Subcutaneous abdominal adipose tissue (tissue), 5 donors: ENCODE measurements around the gene TMEM139.
"Not testable (repeated sequence)": the region's sequence is repeated elsewhere in the genome, so short reads cannot be mapped to it uniquely, and the experiment has no call there.

ENCODE experiments used
- H3K27ac ChIP-seq: one replicate; pipeline ENCODE4 v1.7.0; 2013; ENCODE audit warnings: low read depth, mild to moderate bottlenecking, inconsistent platforms, low read length, moderate library complexity
- H3K27me3 ChIP-seq, 5 donors: one replicate each; pipeline ENCODE4 v1.7.0; 2013; ENCODE audit warnings: low read length in 5 of 5, inconsistent platforms in 1 of 5; ENCODE audit not compliant: control insufficient read depth in 5 of 5, insufficient read depth in 4 of 5
- H3K36me3 ChIP-seq, 5 donors: one replicate each; pipeline ENCODE4 v1.7.0; 2013; ENCODE audit warnings: low read length in 5 of 5; ENCODE audit not compliant: control insufficient read depth in 5 of 5, insufficient read depth in 5 of 5
- H3K4me1 ChIP-seq, 5 donors: one replicate each; pipeline ENCODE4 v1.7.0; 2013; ENCODE audit warnings: low read length in 5 of 5, mild to moderate bottlenecking in 3 of 5, moderate library complexity in 1 of 5; ENCODE audit not compliant: control insufficient read depth in 5 of 5, insufficient read depth in 5 of 5
- H3K4me3 ChIP-seq, 5 donors: one replicate each; pipeline ENCODE4 v1.7.0; 2013; ENCODE audit warnings: low read length in 5 of 5, low read depth in 1 of 5
- H3K9ac ChIP-seq, 5 donors: one replicate each; pipeline ENCODE4 v1.7.0; 2013; ENCODE audit warnings: low read length in 5 of 5, mild to moderate bottlenecking in 4 of 5, moderate library complexity in 3 of 5
- H3K9me3 ChIP-seq, 5 donors: one replicate each; pipeline ENCODE4 v1.7.0; 2013; ENCODE audit warnings: low read length in 5 of 5; ENCODE audit not compliant: control insufficient read depth in 5 of 5
- donor health status: healthy.
- donor health status: healthy.
- donor health status: healthy.
- donor health status: healthy.
- donor health status: healthy.

Gene TMEM139

DNA sequence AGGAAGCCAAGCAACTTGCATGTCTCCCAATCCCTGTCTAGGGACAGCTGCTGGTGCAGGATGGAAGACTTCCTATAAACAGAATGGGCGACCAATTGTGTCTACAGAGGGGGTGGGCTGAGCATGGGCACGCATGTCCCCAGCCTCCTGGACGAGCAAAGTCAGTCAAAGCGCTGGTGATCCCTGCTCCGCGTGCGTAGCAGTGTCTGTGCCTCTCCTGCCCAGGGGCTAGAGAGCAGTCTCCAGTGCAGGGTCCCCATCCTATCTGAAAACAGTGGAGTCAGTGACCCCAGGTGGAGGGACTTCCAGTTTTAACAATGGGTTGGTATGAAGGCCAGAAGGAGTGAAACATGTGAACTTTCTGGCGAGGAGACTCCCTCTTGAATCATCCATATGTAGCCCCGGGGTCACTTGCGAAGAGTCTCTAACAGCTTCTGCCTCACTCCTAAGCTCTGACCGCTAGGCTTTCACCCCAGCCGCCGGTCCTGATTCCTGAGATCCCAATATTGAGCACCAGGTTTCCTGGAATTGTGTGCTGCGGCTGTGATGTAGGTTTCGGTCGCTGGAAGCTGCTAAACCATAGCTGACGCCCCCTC is 2.7 kb downstream of the TMEM139 start:
- Histone ChIP-seq H3K4me3 (peak overlapping the region; percentile 54 to 65 (median 61)), H3K36me3 (peaks cover 0 to 11% (median 6%) of the 10 kb centered on the region in 5 donors), H3K27ac (peak overlapping the region; percentile 54), H3K9me3 (no peaks in the 10 kb centered on the region), H3K9ac (peak overlapping the region in 3 of 5 donors; percentile 12 to 61 (median 55)), H3K27me3 (no peaks in the 10 kb centered on the region), H3K4me1 (peaks cover 10 to 70% (median 69%) of the 10 kb centered on the region in 5 donors)

DNA sequence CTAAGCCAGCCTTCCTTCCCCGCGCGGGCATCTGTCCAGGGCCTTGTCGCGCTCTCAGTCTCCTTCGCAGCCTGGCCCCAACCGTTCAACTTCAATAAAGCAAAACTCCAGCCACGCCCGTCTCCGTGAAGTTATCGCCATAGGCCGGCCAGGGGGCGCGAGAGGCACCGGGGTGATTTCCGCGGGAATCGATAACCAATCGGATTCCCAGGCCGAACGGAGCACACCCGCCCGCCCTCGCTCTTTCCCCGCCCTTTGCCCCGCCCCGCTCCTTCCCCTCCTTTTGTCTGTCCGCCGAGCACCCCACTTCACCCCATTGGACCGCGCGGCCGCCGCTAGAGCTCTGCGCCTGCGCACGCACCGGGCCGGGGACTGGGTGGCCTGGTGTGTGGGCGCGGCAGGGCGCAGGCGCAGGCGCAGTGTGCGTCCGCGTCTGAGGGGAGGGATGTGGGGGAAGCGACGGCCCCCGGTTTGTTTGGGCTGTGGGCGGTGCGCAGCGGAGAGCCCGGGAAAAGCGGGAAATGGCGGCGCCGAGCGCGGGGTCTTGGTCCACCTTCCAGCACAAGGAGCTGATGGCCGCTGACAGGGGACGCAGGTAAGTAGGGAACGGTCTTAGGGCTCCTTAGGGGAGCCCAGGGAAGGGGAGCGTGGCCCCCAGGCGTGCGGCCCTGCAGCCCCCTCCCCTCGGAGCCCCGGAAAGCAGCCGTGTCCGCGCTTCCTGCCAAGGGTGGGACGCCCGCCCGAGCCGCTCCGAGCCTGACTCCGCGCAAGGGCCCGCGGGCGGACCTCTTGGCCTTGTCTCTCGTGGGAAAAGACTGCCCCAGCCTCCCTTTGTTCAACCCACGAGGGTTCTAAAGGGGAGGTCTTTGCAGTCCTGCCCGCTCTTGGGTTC is 3.4 kb downstream of the TMEM139 start, which contains the start of gene CASP2:
Gene CASP2 (plus strand): TSS at position 417 of the 892 bp plus-strand sequence. CDS start 105 bp downstream, at position 522.
- H3K27ac ChIP-seq = peak within 1 kb of the TSS; percentile 69

DNA sequence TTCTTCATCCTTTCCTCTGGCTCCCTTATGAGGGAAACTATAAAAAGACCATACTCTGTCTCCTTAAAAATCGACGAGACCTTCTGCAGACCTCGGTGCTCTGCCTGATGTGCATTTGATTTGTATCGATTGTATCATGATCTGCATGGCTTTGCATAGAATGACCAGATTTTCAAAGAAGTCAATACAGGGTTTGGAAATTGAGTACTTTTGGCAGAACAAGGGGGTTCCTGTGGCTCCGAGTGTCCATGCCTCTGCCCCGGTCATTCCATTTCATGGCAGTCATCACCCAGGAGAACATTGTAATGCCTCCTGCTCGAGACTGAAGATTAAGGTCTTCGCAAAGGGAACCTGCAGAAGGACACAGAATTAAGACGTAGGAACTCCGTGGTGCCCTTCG is 4.1 kb downstream of the TMEM139 start:
- H3K36me3 ChIP-seq = peaks cover 2 to 23% (median 19%) of the 10 kb centered on the region in 5 donors
- no peaks in the 10 kb centered on the region for H3K27me3 ChIP-seq
- peaks cover 6 to 63% (median 61%) of the 10 kb centered on the region in 5 donors for H3K4me1 ChIP-seq
- no peaks in the 10 kb centered on the region for H3K9me3 ChIP-seq
- H3K4me3 ChIP-seq = peak overlapping the region; percentile 77 to 94 (median 88)
- peak overlapping the region; percentile 39 to 91 (median 88) for H3K9ac ChIP-seq
- H3K27ac ChIP-seq = peak overlapping the region; percentile 69

More for the DNA sequence above, 3.4 kb downstream of the TMEM139 start, which contains the start of gene CASP2:
- Histone ChIP-seq H3K9ac (peak within 1 kb of the TSS; percentile 39 to 91 (median 88)), H3K36me3 (peaks cover 0 to 17% (median 12%) of the 10 kb centered on the region in 5 donors), H3K4me1 (peaks cover 10 to 69% (median 67%) of the 10 kb centered on the region in 5 donors), H3K9me3 (no peaks in the 10 kb centered on the region), H3K4me3 (peak within 1 kb of the TSS; percentile 77 to 94 (median 88)), H3K27me3 (no peaks in the 10 kb centered on the region)

DNA sequence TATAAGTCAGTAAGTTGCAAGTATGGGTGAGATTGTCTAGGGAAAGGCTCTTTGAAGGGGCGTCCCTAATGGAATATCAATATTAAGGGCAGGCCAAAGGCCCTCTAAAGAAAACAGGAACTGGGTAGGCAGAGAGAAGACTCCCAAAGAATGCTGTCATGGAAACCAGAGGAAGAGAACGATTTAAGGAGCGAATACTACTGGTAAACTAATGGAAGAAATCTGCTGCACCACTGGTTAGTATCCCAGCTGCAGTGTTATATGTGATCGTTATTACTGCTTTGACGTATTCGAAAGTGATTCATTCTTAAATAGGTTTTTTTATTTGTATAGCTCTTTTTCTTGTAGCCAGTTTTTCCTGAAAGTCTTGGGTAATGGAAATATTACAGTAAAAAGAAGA is 4.7 kb downstream of the TMEM139 start:
- peak overlapping the region in 4 of 5 donors; percentile 81 to 91 (median 89) for H3K9ac ChIP-seq
- H3K4me1 ChIP-seq = peaks cover 4 to 57% (median 55%) of the 10 kb centered on the region in 5 donors
- peaks cover 8 to 29% (median 25%) of the 10 kb centered on the region in 5 donors for H3K36me3 ChIP-seq
- H3K27me3 ChIP-seq = no peaks in the 10 kb centered on the region
- peak overlapping the region; percentile 77 to 94 (median 88) for H3K4me3 ChIP-seq
- no peak overlapping the region for H3K27ac ChIP-seq
- no peaks in the 10 kb centered on the region for H3K9me3 ChIP-seq

DNA sequence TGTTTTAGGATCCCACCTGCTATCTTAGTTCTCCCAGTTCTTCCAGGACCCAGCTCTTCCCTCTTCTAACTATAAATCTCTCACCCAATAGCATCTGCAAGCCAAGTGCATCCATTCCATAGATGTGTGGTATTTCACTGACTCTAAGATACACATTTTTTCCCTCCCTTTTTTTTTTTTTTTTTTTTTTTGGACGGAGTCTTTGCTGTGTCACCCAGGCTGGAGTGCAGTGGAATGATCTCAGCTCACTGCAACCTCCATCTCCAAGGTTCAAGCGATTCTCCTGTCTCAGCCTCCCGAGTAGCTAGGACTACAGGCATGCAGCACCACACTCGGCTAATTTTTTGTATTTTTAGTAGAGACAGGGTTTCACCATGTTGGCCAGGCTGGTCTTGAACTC is 5.1 kb downstream of the TMEM139 start:
- H3K9ac ChIP-seq = peak overlapping the region in 1 of 5 donors; percentile 11
- H3K27ac ChIP-seq, H3K9me3 ChIP-seq, H3K27me3 ChIP-seq: not testable (repeated sequence)
- H3K36me3 ChIP-seq = peaks cover 8 to 34% (median 29%) of the 10 kb centered on the region in 5 donors
- H3K4me1 ChIP-seq = peaks cover 4 to 52% (median 50%) of the 10 kb centered on the region in 5 donors
- peak overlapping the region in 3 of 5 donors; percentile 9 to 94 (median 77) for H3K4me3 ChIP-seq

DNA sequence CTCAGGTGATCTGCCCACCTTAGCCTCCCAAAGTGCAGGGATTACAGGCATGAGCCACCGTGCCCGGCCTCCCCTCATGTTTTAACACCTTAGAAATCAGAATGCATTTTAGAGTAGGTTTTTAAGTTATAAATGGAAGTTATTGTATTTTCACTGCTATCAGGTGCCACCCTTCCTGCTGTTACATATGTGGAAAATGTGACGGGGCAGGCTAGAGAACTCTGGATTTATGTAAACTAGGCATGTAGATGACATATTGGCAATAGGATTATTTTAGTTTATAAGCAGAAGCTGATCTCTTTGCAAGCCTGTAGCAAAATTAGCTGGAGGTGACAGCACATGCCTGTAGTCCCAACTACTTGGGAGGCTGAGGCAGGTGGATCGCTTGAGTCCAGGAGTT is 5.5 kb downstream of the TMEM139 start:
- Histone ChIP-seq H3K36me3 (peaks cover 10 to 38% (median 33%) of the 10 kb centered on the region in 5 donors), H3K9me3 (no peaks in the 10 kb centered on the region), H3K4me1 (peaks cover 4 to 48% (median 46%) of the 10 kb centered on the region in 5 donors), H3K9ac (no peak overlapping the region), H3K27ac (no peak overlapping the region), H3K27me3 (no peaks in the 10 kb centered on the region), H3K4me3 (no peak overlapping the region)

DNA sequence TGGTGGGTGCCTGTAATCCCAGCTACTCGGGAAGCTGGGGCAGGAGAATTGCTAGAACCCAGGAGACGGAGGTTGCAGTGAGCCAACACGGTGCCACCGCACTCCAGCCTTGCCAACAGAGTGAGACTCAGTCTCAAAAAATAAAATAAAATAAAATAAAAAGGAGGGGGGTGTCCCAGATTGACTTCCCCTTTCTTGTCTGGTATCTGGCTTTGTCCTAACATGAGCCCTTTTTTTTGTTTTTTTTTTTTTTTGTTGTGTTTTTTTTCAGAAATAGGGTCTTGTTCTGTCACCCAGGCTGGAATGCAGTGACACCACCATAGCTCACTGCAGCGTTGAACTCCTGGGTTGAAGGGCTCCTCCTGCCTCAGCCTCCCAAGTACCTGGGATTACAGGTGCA is 8.1 kb downstream of the TMEM139 start:
- H3K4me1 ChIP-seq = peaks cover 2 to 32% (median 24%) of the 10 kb centered on the region in 5 donors
- no peak overlapping the region for H3K27ac ChIP-seq
- H3K9ac ChIP-seq = no peak overlapping the region
- H3K36me3 ChIP-seq = peaks cover 26 to 52% (median 50%) of the 10 kb centered on the region in 5 donors
- no peaks in the 10 kb centered on the region for H3K27me3 ChIP-seq
- H3K9me3 ChIP-seq = no peaks in the 10 kb centered on the region
- H3K4me3 ChIP-seq = no peak overlapping the region

DNA sequence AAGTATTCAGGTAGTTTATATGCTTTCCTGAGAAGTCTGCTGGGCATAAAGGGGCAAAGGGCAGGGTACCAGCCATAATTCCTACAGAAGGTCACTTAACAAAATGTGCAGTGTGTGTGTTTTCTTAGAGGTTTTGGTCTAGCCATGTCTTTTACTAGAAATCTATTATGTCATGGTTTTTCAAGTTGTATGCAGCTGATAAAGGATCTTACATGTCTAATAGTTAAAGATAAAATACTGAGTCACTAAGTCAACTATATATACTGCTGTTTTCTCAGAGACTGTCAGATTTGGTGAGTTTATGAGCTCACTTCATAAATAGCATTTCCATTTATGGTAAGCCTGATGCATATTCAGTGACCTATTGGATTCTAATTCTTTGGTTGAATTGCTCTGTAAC is 11.1 kb downstream of the TMEM139 start:
- Histone ChIP-seq H3K36me3 (peaks cover 38 to 80% (median 76%) of the 10 kb centered on the region in 5 donors), H3K27me3 (no peaks in the 10 kb centered on the region), H3K9me3 (no peaks in the 10 kb centered on the region), H3K9ac (no peak overlapping the region), H3K4me1 (peaks cover 0 to 11% (median 0%) of the 10 kb centered on the region in 5 donors), H3K4me3 (no peak overlapping the region), H3K27ac (no peak overlapping the region)

DNA sequence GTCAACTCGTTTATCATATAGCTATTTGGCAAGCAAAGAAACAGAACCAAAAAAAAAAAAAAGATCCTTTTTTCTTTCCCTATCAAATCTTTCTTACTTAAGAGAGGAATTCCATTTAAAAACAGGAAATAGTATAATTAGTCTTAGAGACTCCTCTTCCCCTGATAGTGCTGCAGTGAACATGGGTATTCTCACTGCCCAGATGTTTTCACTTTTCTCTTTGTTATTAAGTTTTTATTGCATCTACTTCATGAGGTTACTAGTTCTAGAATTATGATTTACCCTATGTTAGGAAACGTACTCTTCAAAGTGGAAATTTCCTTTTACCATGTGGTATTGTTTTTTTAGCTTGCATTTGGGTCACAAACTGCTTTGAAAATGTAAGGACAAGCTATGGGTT is 11.9 kb downstream of the TMEM139 start:
- Histone ChIP-seq H3K4me3 (no peak overlapping the region), H3K27me3 (no peaks in the 10 kb centered on the region), H3K9ac (no peak overlapping the region), H3K36me3 (peaks cover 46 to 88% (median 81%) of the 10 kb centered on the region in 5 donors), H3K4me1 (peaks cover 0 to 8% (median 0%) of the 10 kb centered on the region in 5 donors), H3K27ac (no peak overlapping the region), H3K9me3 (no peaks in the 10 kb centered on the region)
